ENCODE measurements around the gene TMEM212. TPM values are rescaled to one million over a fixed set of nuclear protein-coding genes. Genes with fewer than 3 reads are reported as not detected.

TMEM212 gene
- total RNA-seq, 1 donor from 2014 or later = not detected

DNA sequence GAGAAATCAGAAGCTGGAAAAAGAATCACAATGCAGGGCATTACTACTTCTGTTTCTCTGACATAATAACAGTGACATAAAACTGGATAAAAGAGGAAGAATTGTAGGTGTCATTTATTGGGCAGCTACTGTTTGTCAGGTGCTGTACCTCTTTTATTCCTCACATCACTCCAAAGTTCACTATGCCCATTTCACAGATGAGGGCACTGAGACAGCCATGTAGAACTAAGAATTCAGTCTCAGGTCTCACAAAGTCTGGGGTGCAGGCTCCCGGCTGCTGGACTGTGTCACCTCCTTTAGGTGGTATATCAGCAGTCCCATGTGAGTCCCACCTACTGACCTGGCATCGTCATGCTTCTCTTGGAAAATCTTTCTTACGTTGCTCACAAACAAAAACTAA, 20.8 kb downstream of the TMEM212 start:
- Mint-ChIP-seq H3K36me3 (ENCODE audit: low read depth, unreplicated experiment) (no peaks in the 10 kb centered on the region), H3K4me3 (ENCODE audit: unreplicated experiment) (no peak overlapping the region), H3K27ac (ENCODE audit: unreplicated experiment) (peak overlapping the region; percentile 58), H3K27me3 (ENCODE audit: low read depth, unreplicated experiment) (no peaks in the 10 kb centered on the region), H3K4me1 (ENCODE audit: low read depth, unreplicated experiment) (peaks cover 20% of the 10 kb centered on the region), H3K9me3 (ENCODE audit: unreplicated experiment) (no peaks in the 10 kb centered on the region)
- TF ChIP-seq EZH2 (IDR thresholded peaks at IDR 0.05; ENCODE audit: insufficient read depth, low read length) = no peak
- TF ChIP-seq, protein P1, sequence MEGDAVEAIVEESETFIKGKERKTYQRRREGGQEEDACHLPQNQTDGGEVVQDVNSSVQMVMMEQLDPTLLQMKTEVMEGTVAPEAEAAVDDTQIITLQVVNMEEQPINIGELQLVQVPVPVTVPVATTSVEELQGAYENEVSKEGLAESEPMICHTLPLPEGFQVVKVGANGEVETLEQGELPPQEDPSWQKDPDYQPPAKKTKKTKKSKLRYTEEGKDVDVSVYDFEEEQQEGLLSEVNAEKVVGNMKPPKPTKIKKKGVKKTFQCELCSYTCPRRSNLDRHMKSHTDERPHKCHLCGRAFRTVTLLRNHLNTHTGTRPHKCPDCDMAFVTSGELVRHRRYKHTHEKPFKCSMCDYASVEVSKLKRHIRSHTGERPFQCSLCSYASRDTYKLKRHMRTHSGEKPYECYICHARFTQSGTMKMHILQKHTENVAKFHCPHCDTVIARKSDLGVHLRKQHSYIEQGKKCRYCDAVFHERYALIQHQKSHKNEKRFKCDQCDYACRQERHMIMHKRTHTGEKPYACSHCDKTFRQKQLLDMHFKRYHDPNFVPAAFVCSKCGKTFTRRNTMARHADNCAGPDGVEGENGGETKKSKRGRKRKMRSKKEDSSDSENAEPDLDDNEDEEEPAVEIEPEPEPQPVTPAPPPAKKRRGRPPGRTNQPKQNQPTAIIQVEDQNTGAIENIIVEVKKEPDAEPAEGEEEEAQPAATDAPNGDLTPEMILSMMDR (IDR thresholded peaks at IDR 0.05; ENCODE audit: insufficient read depth, low read depth, low read length) = no peak
- DNase-seq (ENCODE audit: low read depth) (no peak), FAIRE-seq (no peak)
- Histone ChIP-seq H3K27me3 (ENCODE audit: insufficient read depth, low read length) (no peaks in the 10 kb centered on the region), H3K9me3 (ENCODE audit: insufficient read depth, low read depth, low read length) (no peaks in the 10 kb centered on the region), H2AFZ (ENCODE audit: low read depth, low read length) (no peak overlapping the region), H3K79me2 (ENCODE audit: insufficient read depth, low read length) (no peaks in the 10 kb centered on the region), H3K9ac (ENCODE audit: low read length) (no peak overlapping the region), H3K27ac (ENCODE audit: low read depth, low read length) (no peak overlapping the region), H3K4me3 (ENCODE audit: insufficient read depth, low read depth, low read length) (no peak overlapping the region), H4K20me1 (ENCODE audit: insufficient read depth, low read length) (no peaks in the 10 kb centered on the region), H3K4me2 (ENCODE audit: low read length) (peak overlapping the region; percentile 68), H3K4me1 (ENCODE audit: insufficient read depth, low read length) (peaks cover 9% of the 10 kb centered on the region), H3K36me3 (ENCODE audit: insufficient read depth, low read length) (no peaks in the 10 kb centered on the region)

DNA sequence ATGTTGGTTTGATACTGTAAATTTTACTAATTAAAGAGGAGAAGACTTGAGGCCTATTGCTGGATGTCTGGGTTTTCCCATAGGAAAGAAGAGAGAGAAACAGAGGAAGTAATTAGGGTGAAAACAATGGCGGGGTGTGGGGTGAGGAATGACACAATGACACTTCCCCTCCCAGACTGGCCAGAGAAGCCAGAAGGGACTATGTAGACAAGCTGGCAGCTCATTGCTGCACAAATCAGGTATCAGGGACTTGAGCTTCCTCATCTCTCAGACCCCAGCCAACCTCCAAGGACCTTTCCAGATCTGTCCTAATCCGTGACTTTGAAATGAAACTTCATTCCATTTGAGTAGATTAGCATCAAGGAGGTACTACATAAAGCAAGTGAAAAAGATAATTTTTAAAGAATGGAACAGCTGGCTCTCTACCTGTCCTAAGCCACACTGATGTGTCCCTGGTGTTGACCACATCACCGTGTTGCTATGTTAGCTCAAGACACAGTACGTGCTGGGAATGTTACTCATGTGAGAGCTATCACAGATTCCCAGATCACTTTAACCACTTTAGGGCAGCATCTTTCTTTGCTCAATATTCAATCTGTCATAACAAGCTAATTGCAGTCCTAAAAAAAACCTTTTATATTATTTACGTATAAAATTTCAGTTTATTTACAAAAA, 22.2 kb downstream of the TMEM212 start:
- Mint-ChIP-seq H3K9me3 (ENCODE audit: unreplicated experiment) (no peaks in the 10 kb centered on the region), H3K4me3 (ENCODE audit: unreplicated experiment) (no peak overlapping the region), H3K27ac (ENCODE audit: unreplicated experiment) (no peak overlapping the region), H3K27me3 (ENCODE audit: low read depth, unreplicated experiment) (no peaks in the 10 kb centered on the region), H3K4me1 (ENCODE audit: low read depth, unreplicated experiment) (peaks cover 20% of the 10 kb centered on the region), H3K36me3 (ENCODE audit: low read depth, unreplicated experiment) (no peaks in the 10 kb centered on the region)
- TF ChIP-seq EZH2 (IDR thresholded peaks at IDR 0.05; ENCODE audit: insufficient read depth, low read length) = no peak
- TF ChIP-seq, protein P1 (IDR thresholded peaks at IDR 0.05; ENCODE audit: insufficient read depth, low read depth, low read length) = no peak
- no peak for DNase-seq (ENCODE audit: low read depth)
- no peaks in the 10 kb centered on the region for H3K9me3 ChIP-seq (ENCODE audit: insufficient read depth, low read depth, low read length)
- peaks cover 9% of the 10 kb centered on the region for H3K4me1 ChIP-seq (ENCODE audit: insufficient read depth, low read length)
- H3K27ac ChIP-seq (ENCODE audit: low read depth, low read length) = no peak overlapping the region
- H3K4me3 ChIP-seq (ENCODE audit: insufficient read depth, low read depth, low read length) = no peak overlapping the region
- H3K36me3 ChIP-seq (ENCODE audit: insufficient read depth, low read length) = no peaks in the 10 kb centered on the region
- H3K27me3 ChIP-seq (ENCODE audit: insufficient read depth, low read length) = no peaks in the 10 kb centered on the region
- no peak overlapping the region for H3K4me2 ChIP-seq (ENCODE audit: low read length)
- H2AFZ ChIP-seq (ENCODE audit: low read depth, low read length) = no peak overlapping the region
- no peak for FAIRE-seq
- no peaks in the 10 kb centered on the region for H4K20me1 ChIP-seq (ENCODE audit: insufficient read depth, low read length)
- H3K9ac ChIP-seq (ENCODE audit: low read length) = no peak overlapping the region
- H3K79me2 ChIP-seq (ENCODE audit: insufficient read depth, low read length) = no peaks in the 10 kb centered on the region

DNA sequence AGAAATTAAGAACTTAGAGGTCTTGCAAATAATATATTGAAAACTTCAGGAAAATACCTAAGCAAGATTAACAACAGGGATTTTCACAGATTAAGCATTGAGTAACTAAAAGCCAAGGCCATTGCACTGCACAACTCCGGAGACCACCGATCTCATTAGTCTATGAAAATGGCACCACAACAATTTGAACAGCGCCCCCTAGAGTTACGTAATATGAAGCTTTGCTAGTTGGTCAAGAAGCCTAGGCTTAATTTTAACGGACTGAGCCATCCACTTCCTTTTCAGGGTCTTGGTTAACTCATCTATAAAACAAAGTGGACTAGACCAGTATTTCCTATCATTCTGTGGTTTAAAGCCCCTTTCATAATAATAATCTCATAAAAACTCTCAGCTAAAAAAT, 24.8 kb downstream of the TMEM212 start:
- Histone ChIP-seq H4K20me1 (ENCODE audit: insufficient read depth, low read length) (no peaks in the 10 kb centered on the region), H3K9ac (ENCODE audit: low read length) (no peak overlapping the region), H3K4me2 (ENCODE audit: low read length) (no peak overlapping the region), H3K27ac (ENCODE audit: low read depth, low read length) (no peak overlapping the region), H3K4me1 (ENCODE audit: insufficient read depth, low read length) (peaks cover 6% of the 10 kb centered on the region), H3K79me2 (ENCODE audit: insufficient read depth, low read length) (no peaks in the 10 kb centered on the region), H3K9me3 (ENCODE audit: insufficient read depth, low read depth, low read length) (no peaks in the 10 kb centered on the region), H2AFZ (ENCODE audit: low read depth, low read length) (no peak overlapping the region), H3K27me3 (ENCODE audit: insufficient read depth, low read length) (no peaks in the 10 kb centered on the region), H3K4me3 (ENCODE audit: insufficient read depth, low read depth, low read length) (no peak overlapping the region), H3K36me3 (ENCODE audit: insufficient read depth, low read length) (no peaks in the 10 kb centered on the region)
- Mint-ChIP-seq H3K4me1 (ENCODE audit: low read depth, unreplicated experiment) (peaks cover 29% of the 10 kb centered on the region), H3K9me3 (ENCODE audit: unreplicated experiment) (no peaks in the 10 kb centered on the region), H3K27me3 (ENCODE audit: low read depth, unreplicated experiment) (no peaks in the 10 kb centered on the region), H3K36me3 (ENCODE audit: low read depth, unreplicated experiment) (no peaks in the 10 kb centered on the region), H3K4me3 (ENCODE audit: unreplicated experiment) (no peak overlapping the region), H3K27ac (ENCODE audit: unreplicated experiment) (no peak overlapping the region)
- no peak for DNase-seq (ENCODE audit: low read depth)
- TF ChIP-seq, protein P1 (IDR thresholded peaks at IDR 0.05; ENCODE audit: insufficient read depth, low read depth, low read length) = peak; percentile 28
- TF ChIP-seq EZH2 (IDR thresholded peaks at IDR 0.05; ENCODE audit: insufficient read depth, low read length) = no peak
- no peak for FAIRE-seq
